Endodermal cell (in vitro differentiated cells): ENCODE data around the gene SPAG6. TPM values are rescaled to one million over a fixed set of nuclear protein-coding genes. Genes with fewer than 3 reads are reported as not detected.
A peak's percentile ranks its signal among the peaks of the same experiment; 100 is the strongest.

Experiments
- DNase-seq: peaks from one replicate; pipeline ENCODE4 v3.0.0-alpha.2; 2017
- H3K27ac ChIP-seq: 2 replicates; pipeline ENCODE4 v1.5.1; 2013; ENCODE audit warnings: mild to moderate bottlenecking, low read depth, low read length, moderate library complexity
- H3K27me3 ChIP-seq: 2 replicates; pipeline ENCODE4 v1.6.1; 2013; ENCODE audit warnings: mild to moderate bottlenecking, low read length, moderate library complexity; ENCODE audit not compliant: insufficient read depth, control insufficient read depth, poor library complexity, severe bottlenecking
- H3K36me3 ChIP-seq: 2 replicates; pipeline ENCODE4 v1.7.0; 2013; ENCODE audit warnings: mild to moderate bottlenecking, low read length, moderate library complexity; ENCODE audit not compliant: control insufficient read depth, insufficient read depth
- H3K4me1 ChIP-seq: one replicate; pipeline ENCODE4 v1.7.0; 2013; ENCODE audit warnings: low read length; ENCODE audit not compliant: control insufficient read depth, insufficient read depth
- H3K4me3 ChIP-seq: 2 replicates; pipeline ENCODE4 v1.5.1; 2013; ENCODE audit warnings: mild to moderate bottlenecking, low read length, moderate library complexity
- H3K9ac ChIP-seq: 2 replicates; pipeline ENCODE4 v1.6.1; 2013; ENCODE audit warnings: mild to moderate bottlenecking, low read length, moderate library complexity; ENCODE audit not compliant: poor library complexity, severe bottlenecking; ENCODE audit errors: extremely low read depth
- H3K9me3 ChIP-seq: 2 replicates; pipeline ENCODE4 v1.6.1; 2013; ENCODE audit warnings: mild to moderate bottlenecking, low read length, moderate library complexity; ENCODE audit not compliant: control insufficient read depth
- H3K27ac Mint-ChIP-seq: 2 replicates; pipeline ENCODE4 v1.8.0; 2020; ENCODE audit warnings: mixed read lengths
- H3K27me3 Mint-ChIP-seq: 2 replicates; pipeline ENCODE4 v1.8.0; 2021; ENCODE audit warnings: mild to moderate bottlenecking, mixed read lengths; ENCODE audit not compliant: insufficient read depth
- H3K36me3 Mint-ChIP-seq: 2 replicates; pipeline ENCODE4 v1.8.0; 2020; ENCODE audit warnings: low read depth, mixed read lengths
- H3K4me1 Mint-ChIP-seq: 2 replicates; pipeline ENCODE4 v1.8.0; 2020; ENCODE audit warnings: mixed read lengths
- H3K4me3 Mint-ChIP-seq: 2 replicates; pipeline ENCODE4 v1.8.0; 2020; ENCODE audit warnings: mild to moderate bottlenecking, moderate library complexity, mixed read lengths
- H3K9me3 Mint-ChIP-seq: 2 replicates; pipeline ENCODE4 v1.8.0; 2020; ENCODE audit warnings: mild to moderate bottlenecking, mixed read lengths
- WGBS, 2 experiments: methylation state at CpG; one replicate each; pipeline versions ENCODE4 v1.1.5 to v1.1.7; 2013; ENCODE audit warnings: missing lambda C conversion rate in 2 of 2, mixed read lengths in 1 of 2; ENCODE audit not compliant: insufficient coverage in 1 of 2, insufficient read length in 1 of 2; 5-methylcytosine and 5-hydroxymethylcytosine counted together
- total RNA-seq, 2 donors: library from RNA; stranded (reverse); fragmentation: NEBNext Ultra II Directional in 1 of 2; extraction: Animal tissue kit (Norgen Biotek cat#: 25700) in 1 of 2; gene quantifications; 2 replicates in 1 of 2; 3 replicates in 1 of 2; pipeline ENCODE4 v1.2.1, GENCODE V29; 2021
- TF ChIP-seq, protein P1 (sequence below): fragments of 200-600 bp; sonication (generic); conservative IDR thresholded peaks from 2 replicates; pipeline ENCODE4 v1.5.0; 2021; ENCODE audit warnings: antibody characterized with exemption, mild to moderate bottlenecking

Gene SPAG6
- total RNA-seq, 2 donors from 2014 or later: 1.1 to 2.1 TPM

DNA sequence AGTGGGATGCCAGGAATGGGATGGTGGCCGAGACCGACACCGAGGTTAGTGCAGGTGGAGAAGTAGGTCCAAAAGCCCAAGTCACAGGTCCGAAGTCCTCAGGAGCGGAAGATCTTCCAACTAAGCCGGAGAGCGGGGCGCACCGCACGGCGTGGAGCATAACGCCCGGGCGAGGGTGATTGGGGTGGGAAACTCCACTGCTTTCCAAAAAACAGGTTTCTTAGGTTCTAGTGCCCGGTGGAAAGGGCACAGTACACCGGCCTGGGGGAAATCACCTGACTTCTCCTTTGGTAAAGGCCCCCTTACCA lies 11.4 kb upstream of the SPAG6 start:
- Mint-ChIP-seq H3K4me1 (peaks cover 7% of the 10 kb centered on the region), H3K9me3 (peaks cover 2% of the 10 kb centered on the region), H3K36me3 (peaks cover 10% of the 10 kb centered on the region), H3K27me3 (peaks cover 97% of the 10 kb centered on the region), H3K4me3 (peak overlapping the region; percentile 29), H3K27ac (no peak overlapping the region)
- Histone ChIP-seq H3K36me3 (peaks cover 13% of the 10 kb centered on the region), H3K4me3 (peak overlapping the region; percentile 60), H3K27ac (no peak overlapping the region), H3K9ac (no peak overlapping the region), H3K4me1 (no peaks in the 10 kb centered on the region), H3K27me3 (peaks cover 95% of the 10 kb centered on the region), H3K9me3 (peaks cover 11% of the 10 kb centered on the region)
- TF ChIP-seq, protein P1, sequence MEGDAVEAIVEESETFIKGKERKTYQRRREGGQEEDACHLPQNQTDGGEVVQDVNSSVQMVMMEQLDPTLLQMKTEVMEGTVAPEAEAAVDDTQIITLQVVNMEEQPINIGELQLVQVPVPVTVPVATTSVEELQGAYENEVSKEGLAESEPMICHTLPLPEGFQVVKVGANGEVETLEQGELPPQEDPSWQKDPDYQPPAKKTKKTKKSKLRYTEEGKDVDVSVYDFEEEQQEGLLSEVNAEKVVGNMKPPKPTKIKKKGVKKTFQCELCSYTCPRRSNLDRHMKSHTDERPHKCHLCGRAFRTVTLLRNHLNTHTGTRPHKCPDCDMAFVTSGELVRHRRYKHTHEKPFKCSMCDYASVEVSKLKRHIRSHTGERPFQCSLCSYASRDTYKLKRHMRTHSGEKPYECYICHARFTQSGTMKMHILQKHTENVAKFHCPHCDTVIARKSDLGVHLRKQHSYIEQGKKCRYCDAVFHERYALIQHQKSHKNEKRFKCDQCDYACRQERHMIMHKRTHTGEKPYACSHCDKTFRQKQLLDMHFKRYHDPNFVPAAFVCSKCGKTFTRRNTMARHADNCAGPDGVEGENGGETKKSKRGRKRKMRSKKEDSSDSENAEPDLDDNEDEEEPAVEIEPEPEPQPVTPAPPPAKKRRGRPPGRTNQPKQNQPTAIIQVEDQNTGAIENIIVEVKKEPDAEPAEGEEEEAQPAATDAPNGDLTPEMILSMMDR: no peak
- DNase-seq: no peak
- 10 to 15% methylated on average over 13 to 16 of the region's 16 CpGs for WGBS, 2 experiments

DNA sequence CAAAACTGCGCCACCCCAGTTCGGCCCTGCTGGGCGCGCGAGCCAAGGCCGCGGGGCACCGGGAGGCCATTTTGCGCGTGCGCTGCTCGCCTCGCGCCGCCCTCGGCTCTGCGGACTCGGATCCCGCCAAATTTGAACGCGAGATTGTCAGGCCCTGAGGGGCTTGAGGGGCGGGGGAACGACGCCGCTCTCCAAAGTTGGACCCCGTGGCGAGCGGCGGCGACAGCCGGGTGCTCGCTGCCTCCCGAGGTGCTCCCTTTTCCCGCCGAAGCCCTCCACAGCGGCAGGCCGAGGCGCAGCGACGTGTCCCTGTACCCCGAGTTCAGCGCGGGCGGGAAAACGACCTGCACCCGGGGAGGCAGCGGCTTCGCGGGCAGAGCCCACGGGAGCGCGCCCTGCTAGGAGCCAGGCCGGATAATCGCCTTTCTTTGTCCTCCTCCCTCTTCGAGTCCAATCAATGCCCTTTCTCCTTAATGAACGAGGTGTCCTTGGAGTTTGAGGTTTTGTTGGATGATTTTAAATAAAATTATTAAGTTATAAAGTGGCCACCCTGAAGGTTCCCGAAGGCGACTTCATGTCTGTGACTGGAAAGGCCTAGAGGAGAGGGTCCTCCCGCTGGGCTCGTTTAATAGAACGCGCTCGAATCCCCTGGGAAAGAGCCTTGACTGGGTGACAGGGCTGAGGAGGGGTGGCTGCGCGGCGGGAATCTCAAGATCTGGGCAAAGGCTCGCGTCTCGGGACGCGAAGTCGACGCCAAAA lies 10.7 kb upstream of the SPAG6 start:
- peaks cover 98% of the 10 kb centered on the region for H3K27me3 Mint-ChIP-seq
- Histone ChIP-seq H3K27me3 (peaks cover 100% of the 10 kb centered on the region), H3K9me3 (peaks cover 11% of the 10 kb centered on the region), H3K36me3 (peaks cover 6% of the 10 kb centered on the region), H3K9ac (no peak overlapping the region), H3K4me1 (no peaks in the 10 kb centered on the region), H3K27ac (no peak overlapping the region), H3K4me3 (peak overlapping the region; percentile 60)
- H3K27ac Mint-ChIP-seq: no peak overlapping the region
- H3K36me3 Mint-ChIP-seq: peaks cover 4% of the 10 kb centered on the region
- peak overlapping the region; percentile 47 for H3K4me3 Mint-ChIP-seq
- peak; percentile 90 for DNase-seq
- TF ChIP-seq, protein P1: no peak
- peaks cover 7% of the 10 kb centered on the region for H3K4me1 Mint-ChIP-seq
- H3K9me3 Mint-ChIP-seq: peaks cover 2% of the 10 kb centered on the region
- WGBS, 2 experiments: 3% methylated on average over 14 to 73 of the region's 73 CpGs

DNA sequence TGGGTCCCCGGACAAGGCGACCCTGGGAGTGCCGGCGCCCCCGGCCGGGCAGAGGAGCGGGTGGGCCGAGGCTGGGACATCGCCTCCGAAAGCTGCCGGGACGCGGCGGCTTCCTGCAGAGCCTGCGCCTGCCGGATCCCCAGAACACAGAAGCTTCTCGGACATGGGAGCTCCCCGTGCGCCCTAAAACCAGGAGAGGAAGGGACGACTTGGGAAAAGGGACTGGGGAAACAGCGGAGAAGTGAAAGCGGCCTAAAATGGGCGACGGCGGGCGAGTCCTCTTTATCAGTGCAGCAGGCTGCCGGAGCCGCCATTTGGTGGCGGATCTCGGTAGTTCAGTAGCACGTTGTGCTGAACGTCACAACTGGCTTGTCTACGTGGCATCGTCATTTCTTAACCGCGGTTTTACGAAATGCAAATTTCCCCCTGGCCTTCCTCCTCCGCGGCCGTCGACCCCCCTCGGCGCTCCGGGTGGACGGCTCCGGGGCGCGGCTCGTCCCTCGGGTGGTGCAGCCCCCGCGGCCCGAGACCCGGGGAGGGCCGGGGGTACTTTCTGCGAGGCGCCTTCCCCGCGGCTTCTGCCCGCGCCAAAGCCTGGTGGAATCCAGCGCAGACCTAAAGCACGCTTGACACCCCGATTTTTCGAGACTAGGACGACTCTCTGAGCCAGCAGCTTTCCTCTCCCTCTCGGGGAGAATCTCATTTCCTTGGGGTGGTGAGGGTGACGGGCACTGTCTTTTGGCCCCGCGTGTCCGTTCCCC lies 9.9 kb upstream of the SPAG6 start:
- H3K9ac ChIP-seq: no peak overlapping the region
- H3K9me3 ChIP-seq: peaks cover 11% of the 10 kb centered on the region
- Mint-ChIP-seq H3K27ac (no peak overlapping the region), H3K4me1 (peaks cover 11% of the 10 kb centered on the region), H3K9me3 (peaks cover 2% of the 10 kb centered on the region), H3K27me3 (peaks cover 98% of the 10 kb centered on the region), H3K36me3 (no peaks in the 10 kb centered on the region), H3K4me3 (peak overlapping the region; percentile 47)
- 2 to 3% methylated on average over 31 to 71 of the region's 71 CpGs for WGBS, 2 experiments
- TF ChIP-seq, protein P1: peak; percentile 42
- H3K4me3 ChIP-seq: peak overlapping the region; percentile 60
- DNase-seq: peak; percentile 84
- H3K36me3 ChIP-seq: no peaks in the 10 kb centered on the region
- H3K27ac ChIP-seq: no peak overlapping the region
- H3K27me3 ChIP-seq: peaks cover 98% of the 10 kb centered on the region
- H3K4me1 ChIP-seq: peaks cover 5% of the 10 kb centered on the region
